ENCODE results near the gene TTC34. TPM values are rescaled to one million over a fixed set of nuclear protein-coding genes. Genes with fewer than 3 reads are reported as not detected.

TTC34 gene
- total and polyA plus RNA-seq, 3 donors from 2014 or later, result 3.0 to 5.2 (median 4.1) TPM

DNA sequence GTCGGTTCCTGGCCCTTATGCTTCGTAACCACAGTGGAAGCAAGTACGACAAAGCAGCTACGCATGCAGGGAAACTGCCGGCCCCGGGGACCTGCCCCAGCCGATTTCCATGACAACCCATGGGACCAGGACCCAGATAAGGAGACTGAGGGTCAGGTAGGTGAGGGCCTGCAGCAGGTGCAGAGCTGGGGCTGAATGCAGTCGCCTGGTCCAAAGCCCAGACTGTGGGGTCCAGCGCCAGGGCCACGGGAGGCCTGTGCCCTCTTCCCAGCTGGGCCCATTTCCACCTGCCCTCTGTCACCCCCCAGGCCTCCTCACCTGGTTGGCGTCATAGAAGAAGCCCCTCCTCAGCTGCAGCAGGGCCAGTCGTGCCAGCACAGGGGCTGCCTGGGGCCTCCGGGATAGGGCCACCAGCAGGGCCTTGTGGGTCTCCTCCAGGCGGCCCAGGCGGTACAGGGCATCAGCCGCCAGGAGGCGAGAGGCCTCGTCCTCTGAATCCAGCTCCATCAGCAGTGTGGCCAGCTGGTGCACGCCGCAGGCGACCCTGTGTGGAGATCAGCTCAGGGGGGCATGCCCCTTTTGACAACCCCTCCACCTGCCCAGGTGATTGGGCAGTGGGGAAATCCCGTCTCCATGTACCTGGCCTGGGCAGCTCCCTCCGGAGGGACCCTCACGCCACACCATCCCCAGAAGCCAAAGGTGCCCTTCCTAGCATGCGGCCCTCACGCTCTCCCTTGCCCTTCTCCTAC, 14.2 kb downstream of the TTC34 start:
- no peaks in the 10 kb centered on the region for H3K9me3 ChIP-seq
- H3K27ac ChIP-seq, result no peak overlapping the region
- no peak overlapping the region for H3K4me3 ChIP-seq
- no peaks in the 10 kb centered on the region for H3K36me3 ChIP-seq (ENCODE audit: low read depth, missing control alignments)
- no peaks in the 10 kb centered on the region for H3K27me3 ChIP-seq
- 78 to 82% methylated on average over 18 to 25 of the region's 26 CpGs for WGBS, 2 donors
- TF ChIP-seq, protein P1, sequence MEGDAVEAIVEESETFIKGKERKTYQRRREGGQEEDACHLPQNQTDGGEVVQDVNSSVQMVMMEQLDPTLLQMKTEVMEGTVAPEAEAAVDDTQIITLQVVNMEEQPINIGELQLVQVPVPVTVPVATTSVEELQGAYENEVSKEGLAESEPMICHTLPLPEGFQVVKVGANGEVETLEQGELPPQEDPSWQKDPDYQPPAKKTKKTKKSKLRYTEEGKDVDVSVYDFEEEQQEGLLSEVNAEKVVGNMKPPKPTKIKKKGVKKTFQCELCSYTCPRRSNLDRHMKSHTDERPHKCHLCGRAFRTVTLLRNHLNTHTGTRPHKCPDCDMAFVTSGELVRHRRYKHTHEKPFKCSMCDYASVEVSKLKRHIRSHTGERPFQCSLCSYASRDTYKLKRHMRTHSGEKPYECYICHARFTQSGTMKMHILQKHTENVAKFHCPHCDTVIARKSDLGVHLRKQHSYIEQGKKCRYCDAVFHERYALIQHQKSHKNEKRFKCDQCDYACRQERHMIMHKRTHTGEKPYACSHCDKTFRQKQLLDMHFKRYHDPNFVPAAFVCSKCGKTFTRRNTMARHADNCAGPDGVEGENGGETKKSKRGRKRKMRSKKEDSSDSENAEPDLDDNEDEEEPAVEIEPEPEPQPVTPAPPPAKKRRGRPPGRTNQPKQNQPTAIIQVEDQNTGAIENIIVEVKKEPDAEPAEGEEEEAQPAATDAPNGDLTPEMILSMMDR (IDR thresholded peaks at IDR 0.05), result no peak
- TF ChIP-seq POLR2A (IDR thresholded peaks at IDR 0.05), result no peak
- no peaks in the 10 kb centered on the region for H3K4me1 ChIP-seq
- DNase-seq, result no peak
- intact Hi-C loops (cut with DNase I; ENCODE audit: low total_unique reads), result no loop called here

- TF ChIP-seq, protein P1 (IDR thresholded peaks at IDR 0.05), result peak; percentile 39 to 72 (median 50)
- no peak for TF ChIP-seq POLR2A (IDR thresholded peaks at IDR 0.05)
- intact Hi-C loops (cut with DNase I; ENCODE audit: low total_unique reads), result no loop called here
These were observed 14.9 kb downstream of the TTC34 start for GRCh38 chr1:2786329-2787162.

GRCh38 chr1:2785631-2786328, 15.7 kb downstream of the TTC34 start:
- no peak for DNase-seq
- Histone ChIP-seq H3K9me3 (no peaks in the 10 kb centered on the region), H3K27me3 (no peaks in the 10 kb centered on the region), H3K4me3 (no peak overlapping the region), H3K4me1 (no peaks in the 10 kb centered on the region), H3K36me3 (ENCODE audit: low read depth, missing control alignments) (no peaks in the 10 kb centered on the region), H3K27ac (no peak overlapping the region)
- intact Hi-C loops (cut with DNase I; ENCODE audit: low total_unique reads), result no loop called here
- TF ChIP-seq, protein P1 (IDR thresholded peaks at IDR 0.05), result no peak
- TF ChIP-seq POLR2A (IDR thresholded peaks at IDR 0.05), result no peak
- 77 to 89% methylated on average over 5 to 23 of the region's 23 CpGs for WGBS, 2 donors

More at GRCh38 chr1:2786329-2787162, 14.9 kb downstream of the TTC34 start:
- peak; percentile 58 for DNase-seq
- Histone ChIP-seq H3K4me1 (no peaks in the 10 kb centered on the region), H3K9me3 (no peaks in the 10 kb centered on the region), H3K4me3 (no peak overlapping the region), H3K27ac (no peak overlapping the region), H3K27me3 (no peaks in the 10 kb centered on the region), H3K36me3 (ENCODE audit: low read depth, missing control alignments) (no peaks in the 10 kb centered on the region)
- WGBS, 2 donors, result 51 to 80% methylated on average over 1 to 27 of the region's 27 CpGs

- intact Hi-C loops (cut with DNase I; ENCODE audit: low total_unique reads), result no loop called here
- Histone ChIP-seq H3K27me3 (no peaks in the 10 kb centered on the region), H3K4me1 (no peaks in the 10 kb centered on the region), H3K36me3 (ENCODE audit: low read depth, missing control alignments) (no peaks in the 10 kb centered on the region), H3K4me3 (no peak overlapping the region), H3K27ac (no peak overlapping the region), H3K9me3 (no peaks in the 10 kb centered on the region)
- WGBS, 2 donors, result 70 to 79% methylated on average over 10 to 19 of the region's 19 CpGs
- TF ChIP-seq, protein P1 (IDR thresholded peaks at IDR 0.05), result no peak
- TF ChIP-seq POLR2A (IDR thresholded peaks at IDR 0.05), result no peak
- no peak for DNase-seq
These were observed 16.5 kb downstream of the TTC34 start for GRCh38 chr1:2784854-2785630.
